Measurements from ENCODE around the gene HOXA7.
A peak's percentile ranks its signal among the peaks of the same experiment; 100 is the strongest.

HOXA7 gene

GRCh38 chr7:27133409-27134231, 22.9 kb downstream of the HOXA7 start:
- no peak for DNase-seq (ENCODE audit: low read depth)

- DNase-seq (ENCODE audit: low read depth), result no peak
Measured at GRCh38 chr7:27132978-27133377, 23.5 kb downstream of the HOXA7 start.

- DNase-seq (ENCODE audit: low read depth), result no peak
Measured at GRCh38 chr7:27132214-27132613, 24.3 kb downstream of the HOXA7 start.

GRCh38 chr7:27131390-27131819, 25.1 kb downstream of the HOXA7 start:
- DNase-seq (ENCODE audit: low read depth), result no peak

GRCh38 chr7:27130540-27131389, 25.7 kb downstream of the HOXA7 start, which contains the start of gene HOXA4:
Gene HOXA4, minus strand, starts transcription at chr7:27130757. Its CDS starts 24 bp downstream, at chr7:27130733.
- peak; percentile 32 for DNase-seq (ENCODE audit: low read depth)

- DNase-seq (ENCODE audit: low read depth), result no peak
Measured at GRCh38 chr7:27129729-27130539, 26.5 kb downstream of the HOXA7 start.

- DNase-seq (ENCODE audit: low read depth), result no peak
Measured at GRCh38 chr7:27128776-27129728, 27.4 kb downstream of the HOXA7 start.

- no peak for DNase-seq (ENCODE audit: low read depth)
Measured at GRCh38 chr7:27128034-27128433, 28.4 kb downstream of the HOXA7 start.

- DNase-seq (ENCODE audit: low read depth), result no peak
Measured at GRCh38 chr7:27126596-27127327, 29.7 kb downstream of the HOXA7 start.

- DNase-seq (ENCODE audit: low read depth), result no peak
Measured at GRCh38 chr7:27125986-27126394, 30.5 kb downstream of the HOXA7 start.

- DNase-seq (ENCODE audit: low read depth), result no peak
Measured at GRCh38 chr7:27124902-27125689, 31.4 kb downstream of the HOXA7 start.

- no peak for DNase-seq (ENCODE audit: low read depth)
Measured at GRCh38 chr7:27124096-27124901, 32.2 kb downstream of the HOXA7 start.

GRCh38 chr7:27123477-27124053, 32.9 kb downstream of the HOXA7 start:
- DNase-seq (ENCODE audit: low read depth), result no peak

- DNase-seq (ENCODE audit: low read depth), result no peak
Measured at GRCh38 chr7:27123007-27123476, 33.4 kb downstream of the HOXA7 start.

- DNase-seq (ENCODE audit: low read depth), result no peak
Measured at GRCh38 chr7:27122077-27122910, 34.2 kb downstream of the HOXA7 start.

- DNase-seq (ENCODE audit: low read depth), result no peak
Measured at GRCh38 chr7:27121684-27122076, 34.8 kb downstream of the HOXA7 start.

- no peak for DNase-seq (ENCODE audit: low read depth)
Measured at GRCh38 chr7:27119412-27119911, 37.0 kb downstream of the HOXA7 start.
